DMS 273 (cell line): Measurements from ENCODE around the gene ANXA6.

ENCODE experiments used
- DNase-seq: peaks from one replicate; lab custom pipeline; 2025; ENCODE audit not compliant: unreplicated experiment; lab: John Stamatoyannopoulos, UW

Gene ANXA6

GRCh38 chr5:151106043-151106442, 51.5 kb downstream of the ANXA6 start:
- no peak for DNase-seq

GRCh38 chr5:151105561-151105960, 52.0 kb downstream of the ANXA6 start:
- DNase-seq, result no peak

- DNase-seq, result no peak
Measured at GRCh38 chr5:151104795-151105194, 52.8 kb downstream of the ANXA6 start.

- DNase-seq, result no peak
Measured at GRCh38 chr5:151101746-151102145, 55.8 kb downstream of the ANXA6 start.

- DNase-seq, result no peak
Measured at GRCh38 chr5:151101151-151101550, 56.4 kb downstream of the ANXA6 start.

- no peak for DNase-seq
Measured at GRCh38 chr5:151100681-151101080, 56.9 kb downstream of the ANXA6 start.

- no peak for DNase-seq
Measured at GRCh38 chr5:151098768-151099121, 58.8 kb downstream of the ANXA6 start.

- DNase-seq, result no peak
Measured at GRCh38 chr5:151097820-151098767, 59.5 kb downstream of the ANXA6 start.

GRCh38 chr5:151097061-151097460, 60.5 kb downstream of the ANXA6 start:
- DNase-seq, result no peak

- peak; percentile 25 for DNase-seq
Measured at GRCh38 chr5:151096001-151096373, 61.6 kb downstream of the ANXA6 start.

- peak; percentile 73 for DNase-seq
Measured at GRCh38 chr5:151095341-151096000, 62.1 kb downstream of the ANXA6 start.

GRCh38 chr5:151094852-151095245, 62.7 kb downstream of the ANXA6 start:
- DNase-seq, result no peak

GRCh38 chr5:151094030-151094851, 63.3 kb downstream of the ANXA6 start:
- no peak for DNase-seq

- no peak for DNase-seq
Measured at GRCh38 chr5:151093476-151093889, 64.1 kb downstream of the ANXA6 start.

- peak; percentile 65 for DNase-seq
Measured at GRCh38 chr5:151092762-151093161, 64.8 kb downstream of the ANXA6 start.

GRCh38 chr5:151089726-151090125, 67.9 kb downstream of the ANXA6 start:
- DNase-seq, result no peak

GRCh38 chr5:151088986-151089385, 68.6 kb downstream of the ANXA6 start:
- DNase-seq, result no peak

- DNase-seq, result no peak
Measured at GRCh38 chr5:151087486-151087885, 70.1 kb downstream of the ANXA6 start.

GRCh38 chr5:151086905-151087360, 70.6 kb downstream of the ANXA6 start:
- DNase-seq, result peak; percentile 20

- DNase-seq, result no peak
Measured at GRCh38 chr5:151086192-151086869, 71.2 kb downstream of the ANXA6 start.

GRCh38 chr5:151085517-151086041, 72.0 kb downstream of the ANXA6 start:
- no peak for DNase-seq
